Lower leg skin (tissue), 3 donors: ENCODE measurements around the gene UTRN.

ENCODE experiments used
- CTCF ChIP-seq, 3 donors: fragments of 450-650 bp; IDR thresholded peaks; one replicate each; pipeline ENCODE4 v1.5.1; 2016; ENCODE audit warnings: antibody characterized with exemption in 3 of 3, mild to moderate bottlenecking in 3 of 3, moderate library complexity in 2 of 3
- POLR2A ChIP-seq, 2 donors: fragments of 450-650 bp; IDR thresholded peaks; one replicate each; pipeline ENCODE4 v1.6.1; 2016 to 2017; ENCODE audit warnings: antibody characterized with exemption in 2 of 2, mild to moderate bottlenecking in 1 of 2, moderate library complexity in 1 of 2

- TF ChIP-seq CTCF (IDR thresholded peaks at IDR 0.05) (no peak), POLR2A (IDR thresholded peaks at IDR 0.05) (no peak)
Measured at GRCh38 chr6:144284478-144284782, 705 bp upstream of the UTRN start.
